ENCODE data around the gene PDCD2L.
"Not testable (repeated sequence)": the region's sequence is repeated elsewhere in the genome, so short reads cannot be mapped to it uniquely, and the experiment has no call there.

The PDCD2L gene

DNA sequence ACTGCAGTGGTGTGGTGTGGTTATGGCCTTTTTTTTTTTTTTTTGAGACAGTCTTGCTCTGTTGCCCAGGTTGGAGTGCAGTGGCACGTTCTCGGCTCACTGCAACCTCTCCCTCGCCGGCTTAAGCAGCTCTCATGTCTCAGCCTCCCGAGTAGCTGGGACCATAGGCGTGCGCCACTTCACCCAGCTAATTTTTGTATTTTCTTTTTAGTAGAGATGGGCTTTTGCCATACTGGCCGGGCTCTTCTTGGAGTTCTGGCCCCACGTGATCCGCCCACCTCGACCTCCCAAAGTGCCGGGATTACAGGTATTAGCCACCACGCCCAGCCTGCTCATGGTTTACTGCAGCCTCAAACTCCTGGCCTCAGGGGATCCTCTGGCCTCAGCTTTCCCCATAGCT, 7.0 kb downstream of the PDCD2L start:
- DNase-seq (ENCODE audit: low read depth, low spot score) = no peak

GRCh38 chr19:34416021-34416545, 11.9 kb downstream of the PDCD2L start:
- DNase-seq (ENCODE audit: low read depth, low spot score) = no peak

GRCh38 chr19:34418300-34418699, 14.1 kb downstream of the PDCD2L start:
- no peak for DNase-seq (ENCODE audit: low read depth, low spot score)

DNA sequence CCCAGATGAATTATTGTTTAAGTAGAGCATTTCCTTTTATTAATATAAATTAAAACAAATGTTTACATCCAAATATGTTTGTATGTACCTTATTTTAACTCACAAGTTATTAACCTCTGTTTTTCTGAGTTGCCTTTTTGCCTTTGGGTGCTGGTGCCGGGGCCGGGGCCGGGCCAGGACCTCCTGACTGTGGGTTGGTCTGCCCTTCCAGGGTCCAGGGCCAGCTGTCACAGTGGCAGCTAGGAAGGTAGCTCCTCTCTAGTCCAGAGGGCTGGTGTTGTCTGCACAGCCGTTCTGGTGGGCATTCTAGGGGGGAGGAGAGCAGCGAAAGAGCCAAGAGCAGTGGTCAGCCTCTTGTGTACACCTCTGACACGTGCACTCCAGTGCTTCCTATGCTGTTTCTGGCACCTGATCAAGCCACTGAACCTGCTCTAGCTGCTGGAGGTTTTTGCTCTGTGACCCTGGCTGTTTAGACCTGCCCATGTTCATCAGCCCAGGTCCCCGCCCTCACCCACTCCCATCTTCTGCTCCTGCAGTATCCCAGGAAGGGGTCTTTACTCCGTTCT, 22.0 kb downstream of the PDCD2L start:
- no peak for DNase-seq (ENCODE audit: low read depth, low spot score)

DNA sequence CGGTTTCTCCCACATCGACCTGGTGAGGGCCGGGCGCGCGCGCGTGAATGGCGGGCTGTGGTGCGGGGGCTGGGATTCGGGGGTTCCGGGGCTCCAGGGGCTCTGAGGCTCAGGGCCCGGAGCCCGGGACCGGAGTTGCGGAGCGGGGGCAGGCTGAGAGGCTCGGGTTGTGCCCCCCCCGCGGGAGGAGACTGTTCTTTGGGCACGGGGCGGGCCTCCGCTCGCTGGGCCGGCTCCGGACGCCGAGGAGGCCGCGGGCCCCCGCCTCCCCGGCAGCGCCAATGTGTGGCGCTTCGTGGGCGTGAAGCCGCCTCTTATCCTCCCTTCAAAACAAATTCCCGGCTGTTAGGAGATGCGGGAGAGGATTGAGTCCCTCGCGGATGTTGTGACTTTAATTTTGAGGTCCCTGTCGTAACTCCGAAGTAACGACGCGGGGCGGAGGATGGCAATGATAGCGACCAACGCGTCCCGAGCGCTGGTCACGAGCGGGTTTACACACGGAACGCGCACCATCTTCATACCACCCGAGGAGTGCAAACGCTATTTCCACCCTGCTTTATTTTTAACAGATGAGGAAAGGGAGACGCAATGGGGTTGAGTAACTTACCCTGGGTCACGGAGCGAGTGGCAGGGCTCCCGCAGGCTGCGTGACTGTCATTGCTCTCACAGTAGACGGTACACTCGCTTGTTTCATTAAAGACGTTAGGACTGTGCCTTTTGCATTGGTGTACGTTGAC, 24.5 kb downstream of the PDCD2L start:
- DNase-seq (ENCODE audit: low read depth, low spot score) = no peak

GRCh38 chr19:34429553-34429952, 25.4 kb downstream of the PDCD2L start:
- no peak for DNase-seq (ENCODE audit: low read depth, low spot score)

DNA sequence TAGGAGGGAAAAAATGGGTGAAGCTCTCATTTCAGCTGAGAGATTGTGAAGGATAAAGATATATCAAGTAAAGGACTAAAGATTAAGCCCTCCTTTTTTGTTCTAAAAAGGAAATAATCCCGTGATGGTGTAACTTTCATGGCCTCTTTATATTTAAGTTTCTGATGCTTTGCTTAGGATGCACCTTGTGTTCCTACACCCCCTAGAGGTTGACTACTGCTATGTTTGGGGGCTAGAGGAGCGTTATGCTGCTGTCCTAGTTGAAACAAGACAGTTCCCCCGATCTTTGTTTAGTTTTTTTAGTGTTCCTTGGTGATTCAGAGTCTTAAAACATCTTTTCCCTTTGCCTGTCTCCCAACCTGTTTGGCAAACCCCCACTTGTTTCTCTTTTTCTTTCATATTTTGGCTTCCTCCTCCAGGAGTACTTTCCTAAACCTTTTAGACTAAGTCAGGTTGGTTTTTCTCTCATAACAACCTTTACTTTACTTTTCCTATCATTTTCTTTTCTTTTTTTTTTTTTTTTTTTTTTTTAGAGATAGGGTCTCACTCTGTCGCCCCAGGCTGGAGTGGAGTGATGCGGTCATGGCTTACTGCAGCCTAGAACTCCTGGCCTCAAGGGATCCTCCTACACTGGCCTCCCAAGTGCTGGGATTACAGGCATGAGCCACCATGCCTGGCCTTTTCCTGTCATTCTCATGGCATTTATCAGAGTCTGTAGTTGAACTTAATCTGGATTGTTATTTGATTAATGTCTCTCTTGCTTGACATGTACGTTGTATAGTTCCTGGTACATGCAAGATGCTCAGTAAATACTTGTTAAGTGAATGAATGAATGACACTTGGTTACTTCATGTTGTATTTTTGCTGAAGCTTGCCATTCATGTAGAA, 26.8 kb downstream of the PDCD2L start:
- DNase-seq (ENCODE audit: low read depth, low spot score) = no peak

DNA sequence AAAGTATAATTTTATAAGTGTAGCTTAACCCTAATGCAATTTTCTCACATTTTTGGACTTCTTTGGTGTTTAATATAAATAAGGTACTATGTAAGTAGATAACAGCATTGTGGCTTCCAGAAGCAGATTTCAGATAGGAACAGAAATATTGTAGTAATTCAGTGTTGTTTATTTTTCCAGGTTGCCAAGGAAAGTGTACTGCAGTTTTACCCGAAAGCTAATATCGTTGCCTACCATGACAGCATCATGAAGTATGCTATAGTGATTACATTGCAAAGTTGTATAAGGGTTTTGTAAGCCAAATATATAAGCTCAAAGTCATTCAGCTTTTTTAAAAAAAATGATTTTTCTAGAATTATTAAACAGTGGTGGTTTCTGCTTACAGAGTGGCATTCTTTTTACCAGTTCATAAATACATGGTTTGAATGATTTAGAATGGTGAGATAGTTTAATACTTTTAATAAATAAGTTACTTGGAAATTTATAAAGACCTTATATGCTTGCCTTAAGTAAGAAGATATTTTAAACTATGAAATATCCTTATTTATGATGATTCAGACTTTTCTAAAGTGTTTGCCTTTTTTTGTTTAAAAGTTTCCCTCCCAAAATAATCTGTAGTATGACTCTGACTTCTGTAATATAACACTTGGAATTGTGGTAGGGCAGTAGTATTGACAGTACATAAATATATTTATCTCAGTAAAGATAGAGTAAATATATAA, 27.6 kb downstream of the PDCD2L start:
- no peak for DNase-seq (ENCODE audit: low read depth, low spot score)

GRCh38 chr19:34432797-34433196, 28.6 kb downstream of the PDCD2L start:
- peak; percentile 79 for DNase-seq (ENCODE audit: low read depth, low spot score)

DNA sequence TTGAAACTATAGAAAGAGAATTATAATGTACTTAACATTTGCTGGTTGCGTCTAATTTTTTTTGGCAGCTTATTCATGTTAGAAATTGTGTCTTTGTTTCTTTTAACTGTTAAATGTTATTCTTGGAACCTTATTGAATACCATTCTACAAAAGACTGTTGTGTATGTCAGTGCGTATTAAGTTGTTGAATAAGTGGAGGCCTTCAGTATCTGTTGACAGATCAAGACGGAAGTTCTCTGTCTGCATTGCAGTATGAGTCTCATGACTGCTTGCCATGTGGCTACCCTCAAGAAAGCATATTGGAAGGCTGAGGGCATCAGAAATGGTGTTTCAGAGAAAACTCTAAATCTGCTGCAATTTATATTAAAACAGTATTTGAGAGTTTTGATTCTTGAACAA, 32.5 kb downstream of the PDCD2L start:
- DNase-seq (ENCODE audit: low read depth, low spot score) = no peak

GRCh38 chr19:34448191-34448590, 44.0 kb downstream of the PDCD2L start:
- no peak for DNase-seq (ENCODE audit: low read depth, low spot score)

- DNase-seq (ENCODE audit: low read depth, low spot score) = no peak
Observed at GRCh38 chr19:34452723-34453122, 48.5 kb downstream of the PDCD2L start.

DNA sequence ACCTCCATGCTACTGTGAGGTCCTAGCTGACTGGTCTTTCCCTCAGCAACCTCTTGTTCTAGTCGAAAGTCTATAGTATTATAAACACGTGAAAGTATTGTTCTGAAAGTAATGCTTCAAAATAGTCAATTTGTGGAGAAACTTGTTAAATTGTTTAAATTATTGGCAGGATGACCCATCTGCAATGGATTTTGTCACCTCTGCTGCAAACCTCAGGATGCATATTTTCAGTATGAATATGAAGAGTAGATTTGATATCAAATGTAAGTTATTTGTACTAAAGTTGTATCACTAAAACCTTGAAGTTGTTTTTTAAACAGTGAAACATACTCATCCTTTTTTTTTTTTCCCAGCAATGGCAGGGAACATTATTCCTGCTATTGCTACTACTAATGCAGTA, 49.9 kb downstream of the PDCD2L start:
- no peak for DNase-seq (ENCODE audit: low read depth, low spot score)

DNA sequence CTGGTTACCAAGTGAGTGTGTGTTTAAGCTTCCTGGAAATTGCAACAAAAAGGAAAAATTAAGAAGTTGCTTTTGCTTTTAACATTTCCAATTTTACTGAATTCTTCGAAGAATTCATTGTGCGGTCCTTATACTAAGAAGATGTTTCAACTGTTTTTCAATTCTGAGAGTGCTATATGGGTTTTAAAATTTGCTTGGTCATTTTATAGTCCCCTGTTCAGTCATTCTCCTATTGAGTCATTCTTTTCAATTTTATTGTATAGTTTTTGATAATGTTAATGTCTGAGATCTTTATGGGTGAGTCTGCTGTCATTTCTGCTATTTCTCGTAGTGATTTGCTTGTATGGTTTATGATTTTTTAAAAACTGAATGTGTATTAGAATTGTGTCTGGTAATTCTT, 50.5 kb downstream of the PDCD2L start:
- DNase-seq (ENCODE audit: low read depth, low spot score) = no peak

DNA sequence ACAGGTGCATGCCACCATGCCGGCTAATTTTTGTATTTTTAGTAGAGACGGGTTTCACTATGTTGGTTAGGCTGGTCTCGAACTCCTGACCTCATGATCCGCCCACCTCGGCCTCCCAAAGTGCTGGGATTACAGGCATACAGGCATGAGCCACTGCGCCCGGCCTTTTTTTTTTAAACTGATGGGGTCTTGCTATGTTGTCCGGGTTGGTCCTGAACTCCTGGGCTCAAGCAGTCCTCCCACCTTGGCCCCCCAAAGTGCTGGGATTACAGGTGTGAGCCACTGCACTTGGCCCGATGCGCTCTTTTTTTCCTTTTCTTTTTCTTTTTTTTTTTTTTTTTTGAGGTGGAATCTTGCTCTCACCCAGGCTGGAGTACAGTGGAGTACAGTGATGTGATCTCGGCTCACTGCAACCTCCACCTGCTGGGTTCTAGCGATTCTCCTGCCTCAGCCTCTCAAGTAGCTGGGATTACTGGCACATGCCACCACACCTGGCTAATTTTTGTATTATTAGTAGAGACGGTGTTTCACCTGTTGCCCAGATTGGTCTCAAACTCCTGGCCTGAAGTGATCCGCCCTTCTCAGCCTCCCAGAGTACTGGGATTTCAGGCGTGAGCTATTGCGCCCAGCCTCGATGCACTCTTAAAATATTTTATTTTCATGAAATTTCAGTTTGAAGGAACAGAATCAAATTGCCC, 51.7 kb downstream of the PDCD2L start:
- not testable (repeated sequence) for DNase-seq (ENCODE audit: low read depth, low spot score)

- no peak for DNase-seq (ENCODE audit: low read depth, low spot score)
Observed at GRCh38 chr19:34457446-34457845, 53.2 kb downstream of the PDCD2L start.

DNA sequence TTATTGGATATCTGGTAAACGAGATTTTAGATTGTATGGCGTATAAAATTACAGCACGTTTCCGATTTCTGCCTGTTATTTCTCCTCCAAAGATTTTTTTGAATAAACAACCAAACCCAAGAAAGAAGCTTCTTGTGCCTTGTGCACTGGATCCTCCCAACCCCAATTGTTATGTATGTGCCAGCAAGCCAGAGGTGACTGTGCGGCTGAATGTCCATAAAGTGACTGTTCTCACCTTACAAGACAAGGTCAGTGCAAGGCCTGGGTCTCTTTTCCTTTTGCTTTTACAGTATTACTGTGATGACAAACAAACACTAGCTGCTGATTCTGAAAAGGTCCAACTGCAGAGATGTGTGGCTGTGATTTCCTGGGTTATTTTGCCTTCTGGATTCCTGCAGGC, 54.5 kb downstream of the PDCD2L start:
- no peak for DNase-seq (ENCODE audit: low read depth, low spot score)

DNA sequence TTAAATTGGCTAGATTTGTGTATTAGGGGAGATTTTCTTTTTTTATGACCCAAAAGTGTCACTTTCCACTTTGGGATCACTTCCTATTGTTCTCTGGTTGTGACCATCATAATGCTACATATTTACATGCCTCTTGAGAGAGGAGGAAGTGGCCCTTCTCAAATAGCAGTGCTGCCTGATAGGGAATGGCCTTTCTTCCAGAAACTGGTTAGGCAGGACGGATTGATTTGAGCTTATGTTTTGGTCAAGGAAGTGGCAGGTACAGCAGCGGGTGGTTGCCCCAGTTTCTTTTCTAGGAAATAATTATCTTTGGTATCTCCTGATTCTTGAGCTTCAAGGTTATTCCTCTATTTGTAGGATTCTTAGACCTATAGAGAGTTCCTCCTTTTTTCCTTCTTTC, 55.4 kb downstream of the PDCD2L start:
- no peak for DNase-seq (ENCODE audit: low read depth, low spot score)

DNA sequence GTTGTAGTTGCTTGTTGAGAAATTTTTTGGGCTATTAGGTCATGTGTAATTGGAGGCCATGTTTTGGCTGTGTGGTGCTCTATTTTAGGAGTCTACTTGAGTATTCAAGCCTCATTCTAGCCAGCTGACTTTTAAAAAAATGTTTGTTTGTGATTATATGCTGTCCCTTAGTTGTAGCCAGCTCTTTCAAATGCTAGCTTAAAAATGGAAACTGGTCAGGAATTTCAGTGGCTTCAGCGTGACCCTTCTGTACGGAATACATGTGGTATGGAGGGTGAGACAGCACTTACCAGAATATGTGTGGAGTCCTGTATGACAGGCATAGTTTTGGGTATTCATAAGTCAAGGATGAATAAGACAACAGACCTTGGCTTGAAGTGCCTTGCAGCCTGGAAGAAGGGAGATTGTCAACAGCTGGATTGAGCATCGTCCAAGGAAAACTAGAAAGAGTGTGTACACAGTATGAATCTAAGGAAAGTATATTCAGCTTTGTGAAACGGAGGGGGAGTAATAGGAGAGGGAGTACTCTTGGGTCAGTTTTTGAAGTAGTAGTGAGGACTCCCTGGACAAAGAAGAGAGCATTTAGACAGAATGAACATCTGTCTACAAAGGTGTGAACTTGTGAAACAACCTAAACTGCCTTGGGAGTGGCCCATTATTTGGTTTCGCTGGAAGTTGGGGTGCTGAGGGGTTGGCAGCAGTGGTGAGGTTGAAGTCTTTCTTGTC, 57.3 kb downstream of the PDCD2L start:
- DNase-seq (ENCODE audit: low read depth, low spot score) = no peak

- DNase-seq (ENCODE audit: low read depth, low spot score) = not testable (repeated sequence)
Observed at GRCh38 chr19:34464785-34465184, 60.6 kb downstream of the PDCD2L start.

Measured in brain pericyte (primary cell).